Measurements from ENCODE around the gene SPATA13.

Gene SPATA13

GRCh38 chr13:24184265-24184841, 23.8 kb downstream of the SPATA13 start:
- Mint-ChIP-seq H3K9me3 (peaks cover 17% of the 10 kb centered on the region), H3K4me3 (peak overlapping the region; percentile 18 to 47 (median 26)), H3K4me1 (peaks cover 9% of the 10 kb centered on the region), H3K27me3 (ENCODE audit: low read depth) (no peaks in the 10 kb centered on the region), H3K36me3 (ENCODE audit: low read depth) (peaks cover 24% of the 10 kb centered on the region), H3K27ac (peak overlapping the region; percentile 93 to 98 (median 94))
- TF ChIP-seq CTCF (IDR thresholded peaks at IDR 0.05; ENCODE audit: unreplicated experiment in 3 of 3), result no peak

GRCh38 chr13:24184882-24185281, 24.4 kb downstream of the SPATA13 start:
- Mint-ChIP-seq H3K4me1 (peaks cover 9% of the 10 kb centered on the region), H3K27ac (peak overlapping the region; percentile 93 to 98 (median 94)), H3K27me3 (ENCODE audit: low read depth) (no peaks in the 10 kb centered on the region), H3K9me3 (peaks cover 17% of the 10 kb centered on the region), H3K36me3 (ENCODE audit: low read depth) (peaks cover 24% of the 10 kb centered on the region), H3K4me3 (peak overlapping the region in 1 of 3 experiments; percentile 1)
- TF ChIP-seq CTCF (IDR thresholded peaks at IDR 0.05; ENCODE audit: unreplicated experiment in 3 of 3), result no peak

- Mint-ChIP-seq H3K27me3 (ENCODE audit: low read depth) (no peaks in the 10 kb centered on the region), H3K4me3 (no peak overlapping the region), H3K27ac (peak overlapping the region; percentile 93 to 98 (median 94)), H3K4me1 (peaks cover 9% of the 10 kb centered on the region), H3K36me3 (ENCODE audit: low read depth) (peaks cover 29% of the 10 kb centered on the region), H3K9me3 (peaks cover 17% of the 10 kb centered on the region)
- no peak for TF ChIP-seq CTCF (IDR thresholded peaks at IDR 0.05; ENCODE audit: unreplicated experiment in 3 of 3)
These were observed 25.2 kb downstream of the SPATA13 start for GRCh38 chr13:24185591-24186232.

- peaks cover 17% of the 10 kb centered on the region for H3K9me3 Mint-ChIP-seq
- H3K27me3 Mint-ChIP-seq (ENCODE audit: low read depth), result no peaks in the 10 kb centered on the region
- H3K4me1 Mint-ChIP-seq, result peaks cover 7% of the 10 kb centered on the region
- peak overlapping the region in 1 of 3 experiments; percentile 98 for H3K27ac Mint-ChIP-seq
- no peak for TF ChIP-seq CTCF (IDR thresholded peaks at IDR 0.05; ENCODE audit: unreplicated experiment in 3 of 3)
- no peak overlapping the region for H3K4me3 Mint-ChIP-seq
- H3K36me3 Mint-ChIP-seq (ENCODE audit: low read depth), result peaks cover 32% of the 10 kb centered on the region
These were observed 26.7 kb downstream of the SPATA13 start for GRCh38 chr13:24187185-24187584.

GRCh38 chr13:24192057-24192810, 31.7 kb downstream of the SPATA13 start:
- Mint-ChIP-seq H3K27ac (peak overlapping the region in 1 of 3 experiments; percentile 73), H3K4me1 (no peaks in the 10 kb centered on the region), H3K4me3 (no peak overlapping the region), H3K9me3 (peaks cover 13% of the 10 kb centered on the region), H3K36me3 (ENCODE audit: low read depth) (peaks cover 27% of the 10 kb centered on the region), H3K27me3 (ENCODE audit: low read depth) (no peaks in the 10 kb centered on the region)
- no peak for TF ChIP-seq CTCF (IDR thresholded peaks at IDR 0.05; ENCODE audit: unreplicated experiment in 3 of 3)
